Measurements from ENCODE around the gene TGM5. TPM values are rescaled to one million over a fixed set of nuclear protein-coding genes. Genes with fewer than 3 reads are reported as not detected.
"Not testable (repeated sequence)": the region's sequence is repeated elsewhere in the genome, so short reads cannot be mapped to it uniquely, and the experiment has no call there.

Gene TGM5
- total RNA-seq, 3 donors from 2014 or later (not counting 1 experiment from before 2014, with no cell fraction given), result not detected

- TF ChIP-seq CTCF (IDR thresholded peaks at IDR 0.05), result no peak
- intact Hi-C loops (cut with micrococcal nuclease), result no loop called here
Observed at GRCh38 chr15:43294091-43294706, 27.5 kb upstream of the TGM5 start.

GRCh38 chr15:43293432-43293831 lies 26.7 kb upstream of the TGM5 start:
- peaks cover 30 to 59% of the 10 kb centered on the region in 2 donors for H3K27me3 Mint-ChIP-seq (ENCODE audit: low read depth in 2 of 2)

More at GRCh38 chr15:43294091-43294706, 27.5 kb upstream of the TGM5 start:
- DNase-seq (no peak), ATAC-seq (peak in 1 of 3 donors; percentile 5)
- no peaks in the 10 kb centered on the region for H3K9me3 ChIP-seq (ENCODE audit: control insufficient read depth, insufficient read depth, low read length)
- H3K4me3 Mint-ChIP-seq, result no peak overlapping the region
- no peak overlapping the region for H3K27ac ChIP-seq (ENCODE audit: low read length)
- H3K4me1 Mint-ChIP-seq, result no peaks in the 10 kb centered on the region
- H3K27ac Mint-ChIP-seq, result no peak overlapping the region
- peaks cover 4% of the 10 kb centered on the region for H3K4me1 ChIP-seq (ENCODE audit: control insufficient read depth, insufficient read depth, low read length)
- no peaks in the 10 kb centered on the region for H3K36me3 ChIP-seq (ENCODE audit: control insufficient read depth, insufficient read depth, low read length)
- H3K36me3 Mint-ChIP-seq, result no peaks in the 10 kb centered on the region
- H3K27me3 ChIP-seq (ENCODE audit: control insufficient read depth, insufficient read depth, low read length), result no peaks in the 10 kb centered on the region
- H3K4me3 ChIP-seq (ENCODE audit: low read length), result no peak overlapping the region
- 88% methylated on average over 6 of the region's 6 CpGs for WGBS (ENCODE audit: insufficient coverage)
- no peaks in the 10 kb centered on the region for H3K9me3 Mint-ChIP-seq
- H3K27me3 Mint-ChIP-seq (ENCODE audit: low read depth in 2 of 2), result peaks cover 30 to 65% of the 10 kb centered on the region in 2 donors

GRCh38 chr15:43292375-43293078 lies 25.8 kb upstream of the TGM5 start:
- Histone ChIP-seq H3K9me3 (ENCODE audit: control insufficient read depth, insufficient read depth, low read length) (no peaks in the 10 kb centered on the region), H3K4me1 (ENCODE audit: control insufficient read depth, insufficient read depth, low read length) (peaks cover 4% of the 10 kb centered on the region), H3K36me3 (ENCODE audit: control insufficient read depth, insufficient read depth, low read length) (no peaks in the 10 kb centered on the region), H3K4me3 (ENCODE audit: low read length) (no peak overlapping the region), H3K27ac (ENCODE audit: low read length) (no peak overlapping the region), H3K27me3 (ENCODE audit: control insufficient read depth, insufficient read depth, low read length) (no peaks in the 10 kb centered on the region)
- no peak for ATAC-seq
- intact Hi-C loops (cut with micrococcal nuclease), result no loop called here
- Mint-ChIP-seq H3K9me3 (no peaks in the 10 kb centered on the region), H3K27ac (no peak overlapping the region), H3K4me1 (no peaks in the 10 kb centered on the region), H3K4me3 (no peak overlapping the region), H3K27me3 (ENCODE audit: low read depth in 2 of 2) (peaks cover 34 to 61% of the 10 kb centered on the region in 2 donors), H3K36me3 (no peaks in the 10 kb centered on the region)
- WGBS (ENCODE audit: insufficient coverage), result 89% methylated on average over 11 of the region's 12 CpGs
- TF ChIP-seq CTCF (IDR thresholded peaks at IDR 0.05), result no peak
- no peak for DNase-seq

More at GRCh38 chr15:43293432-43293831, 26.7 kb upstream of the TGM5 start:
- Histone ChIP-seq H3K4me3 (ENCODE audit: low read length) (no peak overlapping the region), H3K27ac (ENCODE audit: low read length) (no peak overlapping the region), H3K27me3 (ENCODE audit: control insufficient read depth, insufficient read depth, low read length) (no peaks in the 10 kb centered on the region), H3K36me3 (ENCODE audit: control insufficient read depth, insufficient read depth, low read length) (no peaks in the 10 kb centered on the region), H3K4me1 (ENCODE audit: control insufficient read depth, insufficient read depth, low read length) (peaks cover 4% of the 10 kb centered on the region), H3K9me3 (ENCODE audit: control insufficient read depth, insufficient read depth, low read length) (no peaks in the 10 kb centered on the region)
- DNase-seq (peak in 1 of 2 donors; percentile 31), ATAC-seq (peak in 2 of 3 donors; percentile 51 to 52)
- no peaks in the 10 kb centered on the region for H3K4me1 Mint-ChIP-seq
- no peaks in the 10 kb centered on the region for H3K9me3 Mint-ChIP-seq
- no peaks in the 10 kb centered on the region for H3K36me3 Mint-ChIP-seq
- no peak for TF ChIP-seq CTCF (IDR thresholded peaks at IDR 0.05)
- H3K27ac Mint-ChIP-seq, result no peak overlapping the region
- H3K4me3 Mint-ChIP-seq, result no peak overlapping the region
- intact Hi-C loops (cut with micrococcal nuclease), result no loop called here
- WGBS (ENCODE audit: insufficient coverage), result 19% methylated on average over 12 of the region's 24 CpGs

GRCh38 chr15:43289656-43290055 lies 22.9 kb upstream of the TGM5 start:
- H3K4me1 Mint-ChIP-seq; H3K27me3 ChIP-seq (ENCODE audit: control insufficient read depth, insufficient read depth, low read length); H3K4me3 ChIP-seq (ENCODE audit: low read length); H3K36me3 Mint-ChIP-seq; H3K4me3 Mint-ChIP-seq; H3K9me3 ChIP-seq (ENCODE audit: control insufficient read depth, insufficient read depth, low read length); DNase-seq; ATAC-seq; H3K9me3 Mint-ChIP-seq; H3K36me3 ChIP-seq (ENCODE audit: control insufficient read depth, insufficient read depth, low read length); intact Hi-C loops (cut with micrococcal nuclease); H3K4me1 ChIP-seq (ENCODE audit: control insufficient read depth, insufficient read depth, low read length); H3K27ac Mint-ChIP-seq; H3K27ac ChIP-seq (ENCODE audit: low read length): not testable (repeated sequence)
- H3K27me3 Mint-ChIP-seq (ENCODE audit: low read depth in 2 of 2), result peaks cover 22 to 52% of the 10 kb centered on the region in 2 donors
- WGBS (ENCODE audit: insufficient coverage), result no CpG with 5 or more reads among the region's 3 CpGs

Data from natural killer cell (primary cell).